GM12864 (cell line): ENCODE measurements around the gene DCTN5.
A peak's percentile ranks its signal among the peaks of the same experiment; 100 is the strongest.

Experiments
- DNase-seq: peaks from one replicate; pipeline ENCODE4 v3.0.0-alpha.2; 2011; ENCODE audit warnings: low read depth
- H3K4me3 ChIP-seq: 2 replicates; pipeline ENCODE4 v1.5.1; 2011; ENCODE audit warnings: mild to moderate bottlenecking, low read depth, low read length, control low read depth
- CTCF ChIP-seq: IDR thresholded peaks from 2 replicates; pipeline ENCODE4 v1.5.1; 2011; ENCODE audit warnings: low read depth, mild to moderate bottlenecking, moderate library complexity, low read length, control low read depth, inconsistent platforms; ENCODE audit errors: missing control alignments

DCTN5 gene

GRCh38 chr16:23666571-23667354 lies 25.5 kb downstream of the DCTN5 start:
- no peak for DNase-seq
- no peak overlapping the region for H3K4me3 ChIP-seq
- TF ChIP-seq CTCF: no peak

GRCh38 chr16:23667355-23667659 lies 26.0 kb downstream of the DCTN5 start:
- TF ChIP-seq CTCF: no peak
- no peak overlapping the region for H3K4me3 ChIP-seq
- DNase-seq: no peak

GRCh38 chr16:23668225-23668624 lies 27.0 kb downstream of the DCTN5 start:
- no peak for TF ChIP-seq CTCF
- DNase-seq: no peak
- no peak overlapping the region for H3K4me3 ChIP-seq

- no peak for TF ChIP-seq CTCF
- no peak for DNase-seq
- H3K4me3 ChIP-seq: no peak overlapping the region
Measured at GRCh38 chr16:23668873-23669272, 27.6 kb downstream of the DCTN5 start.

- no peak for TF ChIP-seq CTCF
- no peak overlapping the region for H3K4me3 ChIP-seq
- peak; percentile 76 for DNase-seq
Measured at GRCh38 chr16:23670137-23670776, 29.0 kb downstream of the DCTN5 start.

- H3K4me3 ChIP-seq: no peak overlapping the region
- no peak for TF ChIP-seq CTCF
Measured at GRCh38 chr16:23673971-23674614, 32.8 kb downstream of the DCTN5 start.

More at GRCh38 chr16:23673971-23674614, 32.8 kb downstream of the DCTN5 start:
- DNase-seq: no peak
